Hematopoietic multipotent progenitor cell treated with erythropoietin and hydrocortisone succinate and interleukin-3 and kit ligand, for 6 days (in vitro differentiated cells): ENCODE results near the gene HEMK1.

Source experiments
- DNase-seq: peaks from one replicate; pipeline ENCODE4 v3.0.0-alpha.2; 2015

Gene HEMK1

DNA sequence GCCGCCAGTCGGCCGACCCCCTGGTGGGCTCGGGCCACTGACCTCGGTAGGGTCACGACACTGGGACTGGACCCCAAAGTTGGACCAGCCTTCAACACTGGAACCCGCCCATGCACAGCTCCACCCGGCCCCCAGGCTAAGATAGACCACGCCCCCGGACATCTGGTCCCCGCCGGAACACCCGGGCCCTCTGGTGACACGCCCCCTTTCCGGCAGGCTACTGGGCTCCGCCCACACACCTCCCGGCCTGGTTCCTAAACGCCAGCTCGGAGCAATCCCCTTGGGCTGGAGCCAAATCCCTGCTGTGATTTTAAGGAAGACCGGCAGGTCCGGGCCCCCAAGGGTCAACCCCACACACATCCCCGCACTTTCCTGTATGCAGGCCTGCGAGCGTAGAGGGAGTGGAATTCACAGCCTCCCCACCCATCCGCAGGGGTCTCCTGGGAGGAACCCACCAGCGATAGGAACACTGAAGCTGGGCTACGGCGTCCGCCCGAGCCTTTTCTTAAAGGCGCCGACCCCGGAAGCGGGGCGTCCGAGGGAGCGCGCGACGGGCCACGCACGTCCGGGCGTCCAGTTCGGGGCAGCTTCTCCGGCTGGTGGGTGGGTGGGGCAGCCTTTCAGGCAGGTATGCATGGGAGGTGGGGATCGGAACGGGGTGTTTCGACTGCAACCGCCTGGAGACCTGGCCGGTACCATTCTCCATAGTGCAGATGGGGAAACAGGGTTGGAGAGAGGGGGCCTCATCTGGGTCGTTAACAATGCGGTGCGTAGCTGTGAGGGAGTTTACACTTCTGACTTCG lies at the start of gene HEMK1:
Gene HEMK1 (plus strand): TSS at position 576 of the 803 bp plus-strand sequence. CDS start 1,583 bp downstream, outside the sequence.
- DNase-seq: peak; percentile 99

DNA sequence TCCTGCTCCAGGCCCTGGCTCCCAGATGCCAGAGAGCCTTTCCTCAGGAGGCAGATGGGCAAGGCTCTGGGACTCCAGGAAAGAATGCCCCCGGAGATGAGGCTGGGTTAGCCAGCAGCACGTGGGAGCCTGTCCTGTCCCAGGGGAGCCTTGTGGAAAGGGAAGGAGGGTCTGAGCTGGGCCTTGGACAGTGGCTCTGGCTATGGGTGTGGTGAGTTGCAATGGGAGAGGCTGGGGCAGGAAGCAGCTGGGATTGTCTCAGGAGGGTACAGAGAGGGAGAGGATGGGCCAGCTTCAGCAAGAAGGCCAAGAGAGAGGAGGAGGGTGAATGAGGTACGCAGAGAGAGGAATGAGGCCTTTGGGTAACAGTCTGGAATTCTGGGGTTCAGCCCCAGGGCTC lies 48.5 kb upstream of the HEMK1 start:
- DNase-seq: no peak

- no peak for DNase-seq
Measured at GRCh38 chr3:50521572-50521971, 47.8 kb upstream of the HEMK1 start.

GRCh38 chr3:50523279-50523811 lies 46.0 kb upstream of the HEMK1 start:
- no peak for DNase-seq

GRCh38 chr3:50524746-50525145 lies 44.6 kb upstream of the HEMK1 start:
- DNase-seq: no peak

DNA sequence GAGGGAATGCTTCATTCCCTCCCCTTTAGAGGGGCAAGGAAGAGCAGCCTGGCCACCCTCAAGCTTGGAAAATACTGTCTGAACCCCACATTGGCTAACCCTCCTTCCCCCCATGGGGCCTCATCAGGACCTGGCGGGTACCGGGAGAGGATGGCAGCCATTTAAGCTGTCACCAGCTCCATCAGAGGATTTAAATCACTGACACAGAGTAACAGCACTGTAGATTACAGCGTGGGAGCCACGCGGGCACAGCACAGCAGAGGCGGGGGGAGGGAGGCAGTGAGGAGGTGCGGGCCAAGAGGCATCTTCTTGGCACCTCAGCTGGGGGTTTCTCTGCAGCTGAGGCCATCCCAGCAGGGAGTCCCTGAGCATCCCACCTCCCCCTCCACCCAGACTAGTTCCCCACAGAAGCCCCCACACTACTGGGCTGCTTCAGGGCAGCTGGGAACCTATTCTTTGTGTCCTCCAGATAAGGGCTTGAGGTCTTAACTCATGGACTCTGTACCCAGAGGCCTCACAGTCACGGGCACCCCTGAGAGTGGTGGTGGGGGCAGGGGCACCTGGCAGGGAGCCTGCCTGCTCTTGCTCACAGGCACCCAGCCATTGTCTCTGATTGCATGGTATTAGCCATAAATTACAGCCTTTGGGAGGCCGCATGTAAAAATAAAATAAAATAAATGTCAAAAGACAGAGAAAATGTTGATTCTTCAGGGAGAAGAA lies 44.0 kb upstream of the HEMK1 start:
- DNase-seq: no peak

GRCh38 chr3:50525987-50526386 lies 43.3 kb upstream of the HEMK1 start:
- DNase-seq: peak; percentile 96

DNA sequence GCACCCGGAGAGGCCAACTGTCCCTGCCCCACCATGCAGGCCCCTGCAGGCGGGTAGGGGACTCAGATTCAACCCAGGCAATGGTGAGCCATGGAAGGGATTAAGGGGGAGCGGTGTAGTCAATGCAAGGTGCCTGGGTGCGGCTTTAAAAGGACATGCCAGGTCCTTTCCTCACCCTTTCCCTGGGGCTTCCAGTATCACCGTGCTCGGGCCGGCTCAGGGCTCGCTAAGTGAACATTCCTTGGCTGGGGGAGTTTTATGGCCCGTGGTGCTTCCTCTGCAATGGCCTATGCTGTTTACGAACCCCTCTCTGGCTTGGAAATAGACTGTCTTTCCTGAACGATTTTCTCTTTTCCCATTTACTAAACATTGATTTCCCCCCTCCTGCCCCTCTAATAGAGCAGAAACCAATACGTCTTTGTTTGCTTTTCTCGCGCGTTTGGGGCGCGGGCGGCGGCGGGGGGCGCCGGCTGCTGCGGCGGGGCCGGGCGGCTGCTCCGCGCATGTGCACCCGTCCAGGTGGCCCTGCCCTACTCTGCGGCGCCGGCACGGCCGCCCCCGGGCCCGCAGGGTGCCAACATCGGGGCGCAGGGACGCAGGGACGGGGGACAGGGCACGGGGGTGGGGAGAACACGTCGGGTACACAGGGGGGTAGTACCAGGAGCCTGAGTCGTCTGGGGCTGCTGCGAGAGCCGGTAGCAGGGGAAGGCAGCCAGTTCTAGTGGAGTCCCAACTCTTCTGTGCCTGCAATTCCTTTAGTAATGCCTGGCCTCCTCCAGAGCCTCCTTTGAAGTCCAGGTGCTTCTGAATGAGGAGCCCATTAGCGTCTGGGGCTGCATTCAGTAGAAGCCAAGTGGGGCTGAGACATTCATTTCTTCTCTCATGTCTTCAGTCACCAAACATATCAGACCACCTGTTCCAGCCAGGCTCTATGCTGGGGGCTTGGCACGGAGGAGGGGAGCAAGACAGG lies 39.0 kb upstream of the HEMK1 start:
- DNase-seq: no peak

DNA sequence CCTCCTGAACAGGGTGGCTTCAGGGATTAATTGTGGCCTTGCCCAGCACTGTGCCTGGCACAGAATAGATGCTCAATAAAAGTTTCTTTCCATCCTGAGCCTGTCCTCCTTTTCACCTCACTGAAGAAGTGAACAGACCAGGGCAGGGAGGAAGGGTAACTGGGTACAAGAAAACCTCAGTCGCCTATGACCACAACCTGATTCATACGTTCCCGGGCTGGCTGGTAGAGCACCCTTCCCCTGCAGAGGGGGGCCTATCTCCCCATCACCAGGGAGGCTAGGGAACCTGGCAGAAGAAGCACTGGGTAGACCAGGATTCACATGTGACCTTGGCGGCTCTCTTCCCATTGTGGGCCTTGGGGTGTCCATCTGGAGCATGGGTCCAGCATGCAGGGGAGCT lies 38.1 kb upstream of the HEMK1 start:
- no peak for DNase-seq

- no peak for DNase-seq
Measured at GRCh38 chr3:50532062-50532705, 37.1 kb upstream of the HEMK1 start.

- no peak for DNase-seq
Measured at GRCh38 chr3:50533316-50533715, 36.0 kb upstream of the HEMK1 start.

DNA sequence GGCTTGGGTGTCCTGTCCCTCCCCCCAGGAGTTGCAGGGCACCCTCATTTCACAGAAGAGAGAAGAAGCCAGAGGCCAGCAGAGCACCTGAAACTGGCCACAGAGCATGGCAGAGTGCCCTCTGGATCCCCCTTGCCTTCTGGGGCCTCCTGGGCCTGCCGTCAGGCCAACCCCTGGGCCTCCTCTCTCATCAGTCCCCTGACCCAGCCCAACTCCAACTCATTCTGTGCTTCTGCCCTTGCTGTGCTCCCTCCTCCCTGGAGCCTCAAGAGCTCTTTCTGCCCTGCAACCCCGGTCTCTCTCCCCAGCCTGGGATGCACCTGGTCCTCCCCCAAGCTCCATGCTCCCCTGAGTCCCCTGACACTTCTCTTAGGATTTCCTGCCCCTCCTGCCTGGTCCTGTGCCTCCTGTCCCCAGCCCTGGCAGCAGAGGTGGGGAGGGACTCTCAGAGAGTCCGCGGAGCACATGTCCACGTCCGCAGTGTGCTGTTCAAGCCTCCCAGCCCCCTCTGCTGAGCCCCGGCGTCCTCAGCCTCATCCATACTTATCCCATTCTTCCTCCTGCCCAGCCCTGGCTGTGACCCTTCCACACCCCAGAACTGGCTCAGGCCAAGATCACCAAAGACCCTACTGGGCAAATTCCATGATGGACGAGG lies 35.4 kb upstream of the HEMK1 start:
- no peak for DNase-seq

DNA sequence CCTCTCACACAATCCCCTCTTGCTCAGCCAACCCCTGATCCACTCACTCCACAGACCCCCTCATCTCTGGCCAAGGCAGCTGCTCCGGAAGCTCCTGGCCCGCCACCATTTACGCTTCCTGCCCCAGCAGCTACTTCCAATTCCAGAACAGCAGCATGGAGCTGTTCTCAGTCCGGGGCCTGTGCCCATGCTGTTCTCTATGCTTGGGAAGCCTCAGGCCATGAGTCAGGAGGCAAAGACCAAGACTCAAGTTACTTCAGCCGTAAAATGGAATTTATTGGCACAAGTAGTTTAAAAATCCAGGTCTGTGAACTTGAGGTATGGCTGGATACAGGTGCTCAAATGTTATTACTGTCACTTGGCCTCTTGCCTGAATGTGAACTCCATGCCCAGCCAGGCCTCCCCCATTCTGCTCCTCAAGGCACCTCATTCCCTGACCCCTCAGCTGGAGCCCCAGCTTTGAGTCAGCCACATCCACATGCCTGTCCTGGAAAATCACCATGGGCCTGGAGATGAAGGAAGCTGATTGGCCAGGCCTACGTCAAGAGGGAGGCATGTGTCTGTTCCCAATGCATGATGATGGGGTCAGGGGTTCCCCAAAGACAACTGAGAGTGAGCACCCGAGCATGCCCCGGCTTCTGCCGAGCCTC lies 34.5 kb upstream of the HEMK1 start:
- no peak for DNase-seq

GRCh38 chr3:50536471-50537180 lies 32.7 kb upstream of the HEMK1 start:
- DNase-seq: no peak

DNA sequence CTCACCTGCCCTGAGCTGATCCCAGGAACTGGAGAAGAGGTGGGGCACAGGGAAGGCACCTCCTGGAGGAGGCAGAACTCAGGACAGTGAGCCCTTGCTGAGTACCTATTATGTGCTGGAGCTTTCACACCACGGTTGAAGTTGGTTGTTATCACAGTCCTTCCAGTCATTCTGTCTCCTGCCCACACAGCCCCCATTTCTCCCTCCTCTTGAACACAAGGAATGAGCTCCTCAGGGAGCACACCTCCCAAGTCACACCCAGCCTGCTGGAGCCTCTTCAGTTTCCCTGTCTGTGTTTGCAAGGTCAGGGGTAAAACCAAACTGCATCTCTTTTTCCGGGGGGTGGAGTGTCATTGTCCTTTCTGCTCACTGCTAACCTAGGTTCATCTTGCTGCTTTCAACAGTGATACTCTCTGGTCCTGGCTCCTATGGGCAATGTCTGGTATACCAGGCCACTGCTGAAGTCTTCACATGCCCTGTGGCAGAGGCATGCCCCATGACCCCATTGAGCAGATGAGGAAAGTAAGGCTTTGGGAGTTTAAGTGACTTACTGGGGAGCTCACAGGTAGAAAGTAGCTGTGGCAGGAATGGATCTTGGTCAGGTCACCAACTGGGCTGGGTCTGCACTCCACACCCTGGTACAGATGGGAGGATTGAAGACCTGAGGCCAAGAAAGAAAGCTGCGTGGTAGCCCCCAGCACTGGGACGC lies 31.7 kb upstream of the HEMK1 start:
- no peak for DNase-seq

GRCh38 chr3:50539356-50540286 lies 29.7 kb upstream of the HEMK1 start:
- peak; percentile 93 for DNase-seq

DNA sequence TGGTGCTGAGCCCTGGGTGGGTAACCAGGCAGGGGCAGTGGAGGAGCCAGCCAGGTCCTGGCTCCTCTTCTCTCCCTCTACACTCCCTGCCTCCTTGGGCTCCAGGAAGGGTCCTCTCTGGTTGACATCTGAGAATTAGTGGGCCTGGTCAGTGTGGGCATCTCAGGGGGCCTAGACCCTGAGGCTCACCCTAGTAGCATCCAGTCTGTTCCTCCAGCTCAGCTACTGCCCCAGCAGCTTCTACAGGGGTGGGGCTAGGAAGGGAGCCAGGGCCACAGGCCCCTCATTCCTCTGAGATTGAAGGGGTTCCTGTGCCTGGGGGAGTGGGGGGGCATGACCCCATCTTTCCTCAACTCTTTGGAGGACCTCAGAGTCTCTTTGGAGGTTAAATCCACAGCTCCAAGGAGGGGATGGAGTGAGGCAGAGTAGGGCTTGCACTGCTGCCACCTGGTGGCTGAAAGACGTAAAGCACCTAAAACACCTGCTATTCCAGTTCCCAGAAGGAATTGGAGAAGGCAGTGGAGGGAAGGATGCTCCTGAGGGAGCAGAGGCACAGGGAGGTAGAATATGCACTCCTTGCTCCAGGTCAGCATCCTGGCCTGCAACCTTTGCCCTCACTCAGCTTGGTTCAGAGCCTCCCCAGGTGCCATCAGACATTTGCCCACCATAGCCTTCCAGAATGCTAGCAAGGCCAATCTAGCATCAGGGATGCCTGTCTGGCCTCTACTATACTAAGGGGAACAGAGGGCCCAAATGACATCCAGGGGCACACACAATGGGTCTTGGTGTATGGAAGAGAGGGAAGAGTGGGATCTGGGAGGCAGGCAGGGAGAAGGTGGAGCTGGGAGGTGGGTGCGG lies 26.9 kb upstream of the HEMK1 start:
- peak; percentile 78 for DNase-seq

DNA sequence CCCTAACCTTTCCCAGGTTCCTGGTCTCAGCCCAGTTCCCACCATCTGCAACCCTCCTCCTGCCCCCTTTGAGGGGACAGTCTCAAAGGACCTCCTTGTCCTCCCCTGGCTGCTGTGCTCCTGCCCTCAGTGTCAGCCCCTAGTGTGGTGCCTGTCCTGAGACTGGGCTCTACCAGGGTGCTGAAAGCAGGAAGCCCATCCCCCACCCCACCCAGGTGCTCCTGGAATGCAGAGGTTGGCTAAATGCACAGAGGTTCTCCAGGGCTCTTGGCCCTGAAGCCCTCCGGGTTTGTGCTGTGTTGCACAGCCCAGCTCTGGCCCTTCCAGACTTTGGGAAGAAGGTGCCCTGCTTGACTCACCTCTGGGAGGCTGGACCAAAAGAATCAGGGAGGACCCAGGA lies 23.5 kb upstream of the HEMK1 start:
- DNase-seq: no peak
